Thoracic aorta (tissue), 2 donors: ENCODE measurements around the gene CRADD. TPM values are rescaled to one million over a fixed set of nuclear protein-coding genes. Genes with fewer than 3 reads are reported as not detected.

Experiments
- ATAC-seq: fragments of 150-250 bp; one replicate; pipeline ENCODE4 v1.8.0; 2017; ENCODE audit warnings: low read depth; ENCODE audit not compliant: insufficient number of reproducible peaks, low FRiP score
- DNase-seq: peaks from one replicate; pipeline ENCODE4 v3.0.0-alpha.2; 2020; ENCODE audit warnings: low spot score
- H3K27ac ChIP-seq, 2 donors: fragments of 200-600 bp; sonication (generic); 1 replicate in 1 of 2; 2 replicates in 1 of 2; pipeline ENCODE4 v1.5.1; 2016; ENCODE audit warnings: mild to moderate bottlenecking in 2 of 2, moderate library complexity in 2 of 2
- H3K27me3 ChIP-seq: fragments of 200-600 bp; sonication (generic); replicated peaks from 2 replicates; pipeline ENCODE4 v1.6.0; 2016; ENCODE audit warnings: mild to moderate bottlenecking; ENCODE audit not compliant: insufficient read depth
- H3K36me3 ChIP-seq: fragments of 200-600 bp; sonication (generic); one replicate; pipeline ENCODE4 v1.5.1; 2016
- H3K4me1 ChIP-seq, 2 donors: fragments of 200-600 bp; sonication (generic); 1 replicate in 1 of 2; 2 replicates in 1 of 2; pipeline versions ENCODE4 v1.5.1 to v1.6.0; 2016; ENCODE audit warnings: low read depth in 2 of 2, mild to moderate bottlenecking in 1 of 2; ENCODE audit not compliant: control insufficient read depth in 1 of 2
- H3K4me3 ChIP-seq: fragments of 200-600 bp; sonication (generic); 2 replicates; pipeline ENCODE4 v1.5.1; 2016; ENCODE audit warnings: mild to moderate bottlenecking
- H3K9me3 ChIP-seq: fragments of 200-600 bp; sonication (generic); 2 replicates; pipeline ENCODE4 v1.5.1; 2016
- total RNA-seq, 2 donors: library from RNA; depleted of rRNA; stranded (reverse); fragments of >200 nt; gene quantifications; one replicate each; pipeline versions ENCODE4 v1.1.0 to v1.2.3, GENCODE V29; 2016
- TF ChIP-seq, protein P1 (sequence below): fragments of 200-600 bp; sonication (generic); IDR thresholded peaks from one replicate; pipeline ENCODE4 v1.5.1; 2019; ENCODE audit warnings: antibody characterized with exemption

The CRADD gene
- total RNA-seq, 2 donors from 2014 or later = 33.0 to 57.9 TPM

DNA sequence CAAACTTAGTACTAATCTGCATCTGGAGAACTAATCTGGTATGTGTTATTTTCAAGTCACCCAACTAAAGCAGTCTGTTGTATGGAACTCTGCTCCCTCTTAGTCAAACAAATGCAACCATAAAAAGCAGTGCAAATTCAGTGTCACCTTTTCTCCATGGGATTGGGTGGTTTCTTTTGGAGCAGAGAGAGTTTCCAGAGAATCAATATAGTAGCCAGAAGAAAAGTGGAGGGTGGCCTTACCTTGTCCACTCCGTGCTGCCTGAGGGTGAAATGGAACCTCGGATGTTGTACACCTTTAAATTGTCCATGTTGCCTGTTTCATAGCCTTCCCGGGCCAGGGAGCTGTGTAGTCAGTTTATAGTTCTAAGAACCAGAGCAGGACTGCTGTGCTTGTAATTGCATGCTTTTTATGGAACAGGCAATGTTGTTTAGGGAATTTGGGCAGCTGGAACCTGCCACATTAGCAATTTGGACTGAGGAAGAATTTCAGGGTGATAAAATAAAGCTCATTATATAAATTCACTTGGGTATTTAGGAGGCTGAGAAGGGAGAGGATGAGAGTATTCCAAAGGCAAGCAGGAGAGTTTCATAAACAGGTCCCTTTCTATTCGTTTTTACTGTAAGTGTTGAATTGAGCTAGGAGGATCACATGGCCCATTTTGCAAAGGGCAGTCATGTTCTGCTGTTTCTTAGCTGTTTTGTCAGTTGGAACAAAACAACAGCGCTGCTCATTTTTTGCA lies 60.5 kb downstream of the CRADD start:
- Histone ChIP-seq H3K4me3 (peak overlapping the region; percentile 50), H3K27ac (peak overlapping the region; percentile 53 to 74), H3K27me3 (no peaks in the 10 kb centered on the region), H3K9me3 (no peaks in the 10 kb centered on the region), H3K4me1 (peaks cover 13 to 29% of the 10 kb centered on the region in 2 donors), H3K36me3 (no peaks in the 10 kb centered on the region)
- no peak for DNase-seq
- TF ChIP-seq, protein P1, sequence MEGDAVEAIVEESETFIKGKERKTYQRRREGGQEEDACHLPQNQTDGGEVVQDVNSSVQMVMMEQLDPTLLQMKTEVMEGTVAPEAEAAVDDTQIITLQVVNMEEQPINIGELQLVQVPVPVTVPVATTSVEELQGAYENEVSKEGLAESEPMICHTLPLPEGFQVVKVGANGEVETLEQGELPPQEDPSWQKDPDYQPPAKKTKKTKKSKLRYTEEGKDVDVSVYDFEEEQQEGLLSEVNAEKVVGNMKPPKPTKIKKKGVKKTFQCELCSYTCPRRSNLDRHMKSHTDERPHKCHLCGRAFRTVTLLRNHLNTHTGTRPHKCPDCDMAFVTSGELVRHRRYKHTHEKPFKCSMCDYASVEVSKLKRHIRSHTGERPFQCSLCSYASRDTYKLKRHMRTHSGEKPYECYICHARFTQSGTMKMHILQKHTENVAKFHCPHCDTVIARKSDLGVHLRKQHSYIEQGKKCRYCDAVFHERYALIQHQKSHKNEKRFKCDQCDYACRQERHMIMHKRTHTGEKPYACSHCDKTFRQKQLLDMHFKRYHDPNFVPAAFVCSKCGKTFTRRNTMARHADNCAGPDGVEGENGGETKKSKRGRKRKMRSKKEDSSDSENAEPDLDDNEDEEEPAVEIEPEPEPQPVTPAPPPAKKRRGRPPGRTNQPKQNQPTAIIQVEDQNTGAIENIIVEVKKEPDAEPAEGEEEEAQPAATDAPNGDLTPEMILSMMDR = no peak
- ATAC-seq = no peak

DNA sequence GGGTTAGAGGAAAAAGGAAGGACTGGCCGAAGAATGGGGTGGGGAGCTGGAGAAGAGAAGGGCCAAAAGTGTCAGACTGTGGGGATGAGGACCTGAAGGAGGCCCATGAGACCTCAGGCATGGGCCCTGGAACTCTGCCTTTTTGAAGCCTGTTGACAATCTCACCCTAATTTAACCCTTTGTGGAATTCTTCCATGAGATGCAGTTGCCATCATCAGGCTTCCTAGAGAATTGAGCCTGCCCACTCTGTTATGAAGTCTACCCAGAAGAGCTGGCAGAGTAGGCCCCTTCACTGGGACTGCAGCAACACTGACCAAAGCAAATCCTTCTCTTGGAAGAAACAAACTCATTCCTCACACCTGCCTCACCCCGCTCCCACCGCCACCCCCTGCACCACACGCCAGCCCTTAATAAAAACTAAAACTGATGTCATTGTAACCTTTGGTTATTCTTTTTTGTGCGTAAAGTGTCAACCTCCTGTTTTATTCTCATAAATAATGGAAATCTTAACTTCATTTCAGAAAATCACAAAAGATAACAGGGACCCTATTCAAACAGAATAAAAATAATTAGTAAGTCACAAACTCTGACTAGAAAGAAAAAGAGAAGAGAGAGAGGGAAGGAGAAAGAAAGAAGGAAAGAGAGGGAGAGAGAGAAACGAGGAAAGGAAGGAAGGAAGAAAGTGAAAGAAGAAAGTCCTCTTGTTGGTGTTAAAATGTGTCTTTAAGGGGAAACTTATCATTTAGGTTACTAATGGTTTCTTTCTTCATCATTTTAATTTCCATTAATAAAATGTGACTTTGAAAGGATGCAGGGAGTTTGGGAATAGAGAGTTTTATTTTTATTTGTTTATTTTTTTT lies 61.3 kb downstream of the CRADD start:
- no peaks in the 10 kb centered on the region for H3K36me3 ChIP-seq
- ATAC-seq = no peak
- TF ChIP-seq, protein P1 = no peak
- H3K27ac ChIP-seq = peak overlapping the region; percentile 53 to 74
- H3K4me1 ChIP-seq = peaks cover 13 to 33% of the 10 kb centered on the region in 2 donors
- no peaks in the 10 kb centered on the region for H3K9me3 ChIP-seq
- peak overlapping the region; percentile 50 for H3K4me3 ChIP-seq
- no peaks in the 10 kb centered on the region for H3K27me3 ChIP-seq
- DNase-seq = no peak

DNA sequence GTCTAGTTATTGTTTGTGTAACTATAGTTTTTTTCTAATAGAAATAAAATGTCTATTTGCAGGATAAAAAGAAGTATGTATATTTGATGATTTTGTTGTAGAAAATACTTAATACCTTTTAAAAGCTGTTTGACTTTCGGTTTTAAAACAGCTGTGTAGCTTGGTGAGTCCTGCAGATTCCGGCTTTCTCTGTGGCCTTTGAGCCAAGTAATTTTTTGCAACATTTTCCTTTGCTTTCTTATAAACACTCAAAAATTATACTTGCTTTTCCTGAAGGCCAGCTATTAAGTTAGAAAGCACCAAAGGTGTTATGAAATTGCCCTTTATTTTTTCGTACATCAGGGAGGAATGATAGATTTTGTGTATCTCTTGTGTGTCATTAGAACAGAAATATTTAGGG lies 63.6 kb downstream of the CRADD start:
- DNase-seq (no peak), ATAC-seq (no peak)
- Histone ChIP-seq H3K4me3 (peak overlapping the region; percentile 72), H3K27ac (peak overlapping the region; percentile 73 to 91), H3K4me1 (peaks cover 13 to 40% of the 10 kb centered on the region in 2 donors), H3K36me3 (no peaks in the 10 kb centered on the region), H3K27me3 (no peaks in the 10 kb centered on the region), H3K9me3 (no peaks in the 10 kb centered on the region)
- TF ChIP-seq, protein P1 = no peak

DNA sequence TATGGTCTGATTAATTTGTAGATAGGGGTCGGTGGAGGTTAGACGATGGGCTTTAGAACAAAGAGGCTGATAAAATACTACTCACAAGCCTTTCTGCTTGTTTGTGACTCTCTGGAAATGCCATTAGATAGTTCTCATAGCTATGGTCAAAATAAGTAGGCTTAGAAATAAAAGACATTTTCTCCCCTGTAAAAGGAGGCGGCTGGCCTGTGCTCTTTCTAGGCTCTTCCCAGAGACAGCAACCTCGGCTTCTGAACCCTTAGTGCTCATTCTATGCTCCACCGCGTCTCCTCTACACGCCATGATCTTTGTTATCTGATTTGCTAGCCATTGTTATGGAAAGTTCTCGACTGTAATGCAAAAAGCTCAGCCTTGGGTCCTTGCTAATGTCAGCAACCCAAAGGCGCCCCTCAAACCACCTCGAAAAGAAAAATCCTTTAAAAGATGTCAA lies 64.5 kb downstream of the CRADD start:
- TF ChIP-seq, protein P1 = no peak

More for the DNA sequence above, 64.5 kb downstream of the CRADD start:
- H3K27ac ChIP-seq = peak overlapping the region; percentile 73 to 91
- DNase-seq (no peak), ATAC-seq (peak; percentile 13)
- peaks cover 15 to 45% of the 10 kb centered on the region in 2 donors for H3K4me1 ChIP-seq
- H3K4me3 ChIP-seq = peak overlapping the region; percentile 72
- H3K27me3 ChIP-seq = no peaks in the 10 kb centered on the region
- H3K36me3 ChIP-seq = no peaks in the 10 kb centered on the region
- H3K9me3 ChIP-seq = no peaks in the 10 kb centered on the region
